Measurements from ENCODE around the gene SHISAL2A. TPM values are rescaled to one million over a fixed set of nuclear protein-coding genes. Genes with fewer than 3 reads are reported as not detected.

Gene SHISAL2A
- total RNA-seq (2012; rRNA removed) (not detected in 2 replicates), polyA plus RNA-seq (2012; rRNA removed) (not detected in 2 replicates), Bru-seq, nascent RNA (not detected), BruChase-seq, experiment 1, labeled RNA remaining after a 6-hour chase (percentile 15 among the genes with signal in this experiment), BruChase-seq, experiment 2, labeled RNA remaining after a 2-hour chase (percentile 12 among the genes with signal in this experiment)
- not detected in 2 replicates for polyA plus RNA-seq (2012; cell fraction: cytosol; rRNA removed)
- polyA plus RNA-seq (2012; cell fraction: nucleus; rRNA removed; ENCODE audit: low replicate concordance): not detected in 2 replicates
- long read RNA-seq: 0 reads

- H2AK9ac ChIP-seq (replicated peaks; ENCODE audit: low read depth, low read length, poor library complexity): peak within 1 kb of the TSS; percentile 62
- H4K91ac ChIP-seq (ENCODE audit: insufficient read depth, low read depth, low read length): no peak within 1 kb of the TSS
- H4K20me1 ChIP-seq (ENCODE audit: insufficient read depth, low read length): no peaks in the 10 kb centered on the region; the same call in 1 of the 2 replicates
- H3K14ac ChIP-seq (replicated peaks; ENCODE audit: low read depth, low read length): no peak within 1 kb of the TSS
- H3K4me3 ChIP-seq (ENCODE audit: insufficient read depth, low read depth, low read length): peak within 1 kb of the TSS; percentile 44
- WGBS, 2 experiments (ENCODE audit: extremely low coverage in 2 of 2, insufficient read length in 1 of 2): 43% methylated on average over 1 of the region's 53 CpGs; no CpG with 5 or more reads in 1 of the 2 experiments
- BruUV-seq (replicated peaks): no TSS peak
- intact Hi-C loops (cut with micrococcal nuclease): no loop called here
- peak within 1 kb of the TSS; percentile 29; the same call in 1 of the 2 replicates for H3K23ac ChIP-seq (ENCODE audit: low read depth, low read length)
- no peaks in the 10 kb centered on the region for H3K36me3 ChIP-seq (ENCODE audit: control insufficient read depth, insufficient read depth, low read length)
- no peak within 1 kb of the TSS for H3K18ac ChIP-seq (ENCODE audit: low read depth, low read length)
- ChIA-PET POLR2A (ENCODE audit: unreplicated experiment) (no interaction called here), CTCF (no interaction called here)
- H3K4me2 ChIP-seq (ENCODE audit: low read depth, low read length): peak within 1 kb of the TSS; percentile 64; the same call in 1 of the 2 replicates
- peaks cover 58% of the 10 kb centered on the region for H3K27me3 ChIP-seq (ENCODE audit: control insufficient read depth, insufficient read depth, low read length)
- H3K4me1 ChIP-seq (ENCODE audit: control insufficient read depth, insufficient read depth, low read length): peaks cover 5% of the 10 kb centered on the region
- no peak within 1 kb of the TSS for H3K27ac ChIP-seq (ENCODE audit: insufficient read depth, low read length)
- peak; percentile 52 for ATAC-seq (ENCODE audit: low read depth)
- H2BK20ac ChIP-seq (ENCODE audit: low read depth, low read length): no peak within 1 kb of the TSS
- no peaks in the 10 kb centered on the region for H3K79me1 ChIP-seq (ENCODE audit: low read depth in 1 of 2, low read length in 2 of 2)
- 0 out of 2 replicates have a peak, but pooled peaks cover 2% of the 10 kb centered on the region for H3K9me1 ChIP-seq (ENCODE audit: insufficient read depth, low read length)
- H3K9me3 ChIP-seq (ENCODE audit: control insufficient read depth, insufficient read depth, low read length): peaks cover 7% of the 10 kb centered on the region; the same call in 1 of the 2 replicates
- no peak within 1 kb of the TSS for H2BK5ac ChIP-seq (ENCODE audit: low read depth, low read length, poor library complexity, severe bottlenecking)
- no peak within 1 kb of the TSS for H4K5ac ChIP-seq (ENCODE audit: low read depth, low read length)
- no peak within 1 kb of the TSS for H4K8ac ChIP-seq (ENCODE audit: low read depth in 2 of 2, low read length in 2 of 2)
- H2AK5ac ChIP-seq (ENCODE audit: low read depth, low read length): no peak within 1 kb of the TSS
- in situ Hi-C loops (cut with MboI; ENCODE audit: low sequenced_read_pairs): no loop called here
- no peak for DNase-seq
- H3K9ac ChIP-seq (ENCODE audit: low read depth, low read length): no peak within 1 kb of the TSS
- H2BK15ac ChIP-seq (ENCODE audit: low read depth, low read length): no peak within 1 kb of the TSS
- peak within 1 kb of the TSS; percentile 87 for H2AFZ ChIP-seq (replicated peaks; ENCODE audit: low read length, poor library complexity)
- H3K4ac ChIP-seq (ENCODE audit: low read depth, low read length): no peak within 1 kb of the TSS; the same call in 1 of the 2 replicates
- no peak within 1 kb of the TSS for H2BK120ac ChIP-seq (ENCODE audit: low read depth, low read length)
- no peak within 1 kb of the TSS for H3K56ac ChIP-seq (ENCODE audit: extremely low read depth, insufficient read depth, low read length)
- dilution Hi-C loops (cut with HindIII; ENCODE audit: low sequenced_read_pairs, unreplicated experiment): no loop called here
- TF ChIP-seq USF2 (IDR thresholded peaks at IDR 0.05; ENCODE audit: low read depth, low read length) (no peak), MAFK (IDR thresholded peaks at IDR 0.05; ENCODE audit: low read depth, low read length) (no peak), RAD21 (IDR thresholded peaks at IDR 0.05; ENCODE audit: low read length) (no peak), MXI1 (IDR thresholded peaks at IDR 0.05; ENCODE audit: borderline replicate concordance, low read depth, low read length) (no peak), BHLHE40 (IDR thresholded peaks at IDR 0.05; ENCODE audit: low read depth, low read length) (no peak)
Measured at GRCh38 chr1:52632732-52633290, at the start of gene SHISAL2A. TSS of gene SHISAL2A (plus strand) at chr1:52633168. CDS start at chr1:52633494, 326 bp downstream.
